ENCODE results near the gene CYP1A1. TPM values are rescaled to one million over a fixed set of nuclear protein-coding genes. Genes with fewer than 3 reads are reported as not detected.

Gene CYP1A1
- total and polyA plus RNA-seq, 9 of the 15 experiments (the other 6 are each of a cell fraction or from before 2014, with no cell fraction given), result 0.04 to 0.13 (median 0.05) TPM; not detected in 5

DNA sequence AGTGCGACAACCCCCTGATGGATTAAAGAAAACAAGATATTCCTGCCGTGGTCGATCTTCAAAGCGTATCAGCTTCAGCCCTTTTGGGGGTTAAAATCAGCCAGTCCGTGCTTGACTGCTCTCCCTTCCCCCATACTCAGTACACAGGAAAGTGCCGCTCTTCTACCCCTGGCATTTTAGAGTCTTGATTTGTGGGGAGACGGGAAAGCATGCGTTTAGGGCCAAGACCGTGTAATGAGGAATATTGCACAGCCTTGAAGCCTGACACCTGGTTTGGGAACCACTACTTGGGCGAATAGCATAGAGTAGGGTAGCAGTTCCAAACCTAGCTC is 29.0 kb downstream of the CYP1A1 start:
- no peak for FAIRE-seq
- 10% methylated on average over 10 of the region's 10 CpGs for WGBS (ENCODE audit: insufficient coverage, low coverage, missing lambda C conversion rate)
- TSS peak; percentile 98 for BruUV-seq (replicated peaks)

DNA sequence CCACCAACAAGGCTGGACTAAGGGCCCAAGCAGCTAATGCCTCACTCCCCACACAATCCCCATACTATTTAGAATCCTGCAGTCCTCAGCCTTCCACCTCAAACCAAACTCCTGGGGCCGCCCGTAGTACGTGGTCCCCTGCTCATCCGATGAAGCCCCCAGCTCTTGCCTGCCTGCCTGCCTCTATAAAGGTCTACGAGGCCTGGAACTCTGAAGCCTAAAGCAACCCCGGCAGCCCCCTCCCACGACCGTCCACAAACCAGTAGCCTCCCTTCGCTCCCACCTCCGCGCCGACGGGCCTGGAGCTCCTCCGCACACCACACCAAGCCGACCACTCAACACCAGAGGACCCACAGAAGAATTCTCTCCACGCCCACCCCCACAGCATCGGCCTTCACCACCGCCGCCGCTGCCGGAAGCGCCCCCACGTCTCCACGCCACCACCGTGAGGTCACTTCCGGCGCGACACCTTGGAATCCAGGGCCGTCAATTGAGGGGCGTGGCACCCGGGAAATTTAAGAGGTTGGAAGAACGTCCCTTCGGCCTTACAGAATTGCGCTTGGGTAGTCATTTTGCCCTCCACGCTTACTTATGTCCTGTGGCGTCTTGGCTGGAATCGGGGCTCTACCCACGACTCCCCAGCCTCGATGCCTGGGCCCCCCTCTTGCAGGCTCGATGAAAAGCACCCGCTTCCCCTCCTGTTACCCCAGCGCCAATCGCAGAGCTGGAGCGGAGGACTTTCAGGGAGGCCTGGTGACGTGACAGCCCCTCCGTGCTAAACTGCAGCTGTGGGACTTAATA is 29.5 kb downstream of the CYP1A1 start, which contains the start of gene EDC3:
Gene EDC3 (minus strand): TSS at position 428 of the 801 bp plus-strand sequence. CDS start 20,900 bp downstream, outside the sequence.
- Histone ChIP-seq H4K20me1 (replicated peaks; ENCODE audit: control insufficient read depth, insufficient read depth, low read length) (no peaks in the 10 kb centered on the region), H2AFZ (ENCODE audit: low read depth, low read length) (peak within 1 kb of the TSS; percentile 99), H3K9me1 (ENCODE audit: control insufficient read depth, insufficient read depth, low read length) (no peaks in the 10 kb centered on the region), H3K4me3 (peak within 1 kb of the TSS; percentile 95), H3K4me2 (ENCODE audit: insufficient read depth, low read length) (peak within 1 kb of the TSS; percentile 100), H3K79me2 (ENCODE audit: control insufficient read depth, insufficient read depth, low read length) (peaks cover 42% of the 10 kb centered on the region), H3K9ac (ENCODE audit: insufficient read depth in 1 of 2, low read depth in 2 of 2, low read length in 2 of 2) (peak within 1 kb of the TSS; percentile 93 to 94), H3K27me3 (ENCODE audit: control insufficient read depth in 2 of 2, insufficient read depth in 2 of 2, low read length in 2 of 2) (no peaks in the 10 kb centered on the region), H3K4me1 (replicated peaks in 1 of 2; ENCODE audit: control insufficient read depth in 2 of 2, insufficient read depth in 2 of 2, low read length in 2 of 2) (peaks cover 0 to 5% of the 10 kb centered on the region in 2 experiments; a peak in 2 of 5 replicates), H3K9me3 (replicated peaks; ENCODE audit: control insufficient read depth, insufficient read depth, low read depth, low read length) (no peaks in the 10 kb centered on the region), H3K27ac (ENCODE audit: extremely low read depth, low read depth, low read length) (peak within 1 kb of the TSS; percentile 83), H3K36me3 (ENCODE audit: control insufficient read depth, insufficient read depth, low read length) (no peaks in the 10 kb centered on the region; the same call in 2 of the 3 replicates)
- ChIA-PET CTCF (ENCODE audit: low intra/inter-chr PET ratio) (no interaction called here), POLR2A (interaction anchor here (0.6 to 1.5 kb wide), 5 partner anchors 21 to 659 kb away, joined by 3 to 4 read pairs (median 3); partner anchors contain the start of gene SEMA7A)
- ATAC-seq, result peak; percentile 96
- BruUV-seq (replicated peaks), result TSS peak; percentile 67
- in situ Hi-C loops (cut with MboI), result no loop called here
- intact Hi-C loops (cut with micrococcal nuclease), result no loop called here
- WGBS (ENCODE audit: insufficient coverage, low coverage, missing lambda C conversion rate), result under 1% methylated on average over 39 of the region's 46 CpGs
- DNase-seq (ENCODE audit: extremely low read depth in 1 of 4, low spot score in 3 of 4), result peak; percentile 89 to 92 (median 90)
- FAIRE-seq, result peak; percentile 89
- TF ChIP-seq KDM5B (IDR thresholded peaks at IDR 0.05; ENCODE audit: insufficient replicate concordance, low read depth, low read length) (peak; percentile 81), NR4A1 (CRISPR knock-in tag; IDR thresholded peaks at IDR 0.05) (no peak), NR4A1 (tag; IDR thresholded peaks at IDR 0.05) (no peak), HNRNPLL (IDR thresholded peaks at IDR 0.05; ENCODE audit: low read depth, low read length, poor library complexity, severe bottlenecking) (peak; percentile 34), ELF4 (CRISPR knock-in tag; IDR thresholded peaks at IDR 0.05) (peak; percentile 84), KLF13 (tag; IDR thresholded peaks at IDR 0.05; ENCODE audit: borderline replicate concordance, low read depth) (peak; percentile 99), SMARCA5 (IDR thresholded peaks at IDR 0.05) (no peak), ZNF77 (CRISPR knock-in tag; IDR thresholded peaks at IDR 0.05) (no peak), BHLHE40 (IDR thresholded peaks at IDR 0.05; ENCODE audit: low read length) (no peak)
- TF ChIP-seq, protein P1, sequence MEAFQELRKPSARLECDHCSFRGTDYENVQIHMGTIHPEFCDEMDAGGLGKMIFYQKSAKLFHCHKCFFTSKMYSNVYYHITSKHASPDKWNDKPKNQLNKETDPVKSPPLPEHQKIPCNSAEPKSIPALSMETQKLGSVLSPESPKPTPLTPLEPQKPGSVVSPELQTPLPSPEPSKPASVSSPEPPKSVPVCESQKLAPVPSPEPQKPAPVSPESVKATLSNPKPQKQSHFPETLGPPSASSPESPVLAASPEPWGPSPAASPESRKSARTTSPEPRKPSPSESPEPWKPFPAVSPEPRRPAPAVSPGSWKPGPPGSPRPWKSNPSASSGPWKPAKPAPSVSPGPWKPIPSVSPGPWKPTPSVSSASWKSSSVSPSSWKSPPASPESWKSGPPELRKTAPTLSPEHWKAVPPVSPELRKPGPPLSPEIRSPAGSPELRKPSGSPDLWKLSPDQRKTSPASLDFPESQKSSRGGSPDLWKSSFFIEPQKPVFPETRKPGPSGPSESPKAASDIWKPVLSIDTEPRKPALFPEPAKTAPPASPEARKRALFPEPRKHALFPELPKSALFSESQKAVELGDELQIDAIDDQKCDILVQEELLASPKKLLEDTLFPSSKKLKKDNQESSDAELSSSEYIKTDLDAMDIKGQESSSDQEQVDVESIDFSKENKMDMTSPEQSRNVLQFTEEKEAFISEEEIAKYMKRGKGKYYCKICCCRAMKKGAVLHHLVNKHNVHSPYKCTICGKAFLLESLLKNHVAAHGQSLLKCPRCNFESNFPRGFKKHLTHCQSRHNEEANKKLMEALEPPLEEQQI (IDR thresholded peaks at IDR 0.05), result no peak

More for the DNA sequence above, 29.0 kb downstream of the CYP1A1 start:
- ChIA-PET CTCF (ENCODE audit: low intra/inter-chr PET ratio) (no interaction called here), POLR2A (interaction anchor here (0.6 to 1.5 kb wide), 5 partner anchors 20 to 660 kb away, joined by 3 to 4 read pairs (median 3); partner anchors contain the start of gene SEMA7A)
- Histone ChIP-seq H3K4me3 (peak overlapping the region; percentile 95), H3K9ac (ENCODE audit: insufficient read depth in 1 of 2, low read depth in 2 of 2, low read length in 2 of 2) (peak overlapping the region; percentile 93 to 94), H3K27me3 (ENCODE audit: control insufficient read depth in 2 of 2, insufficient read depth in 2 of 2, low read length in 2 of 2) (no peaks in the 10 kb centered on the region), H3K4me2 (ENCODE audit: insufficient read depth, low read length) (peak overlapping the region; percentile 100), H3K9me1 (ENCODE audit: control insufficient read depth, insufficient read depth, low read length) (no peaks in the 10 kb centered on the region), H3K79me2 (ENCODE audit: control insufficient read depth, insufficient read depth, low read length) (peaks cover 37% of the 10 kb centered on the region), H3K27ac (ENCODE audit: extremely low read depth, low read depth, low read length) (peak overlapping the region; percentile 83), H2AFZ (ENCODE audit: low read depth, low read length) (peak overlapping the region; percentile 99), H3K4me1 (replicated peaks in 1 of 2; ENCODE audit: control insufficient read depth in 2 of 2, insufficient read depth in 2 of 2, low read length in 2 of 2) (peaks cover 0 to 5% of the 10 kb centered on the region in 2 experiments; a peak in 2 of 5 replicates), H4K20me1 (replicated peaks; ENCODE audit: control insufficient read depth, insufficient read depth, low read length) (no peaks in the 10 kb centered on the region), H3K9me3 (replicated peaks; ENCODE audit: control insufficient read depth, insufficient read depth, low read depth, low read length) (no peaks in the 10 kb centered on the region), H3K36me3 (ENCODE audit: control insufficient read depth, insufficient read depth, low read length) (no peaks in the 10 kb centered on the region)
- intact Hi-C loops (cut with micrococcal nuclease) (no loop called here), in situ Hi-C loops (cut with MboI) (no loop called here)
- DNase-seq (ENCODE audit: extremely low read depth in 1 of 4, low spot score in 3 of 4), result no peak
- peak; percentile 56 for ATAC-seq
- TF ChIP-seq ZNF146 (CRISPR knock-in tag; IDR thresholded peaks at IDR 0.05; ENCODE audit: unreplicated experiment), result peak; percentile 5
- no peak for TF ChIP-seq JUN (IDR thresholded peaks at IDR 0.05; ENCODE audit: borderline replicate concordance, low read depth, low read length)
- TF ChIP-seq JUN (CRISPR knock-in tag; IDR thresholded peaks at IDR 0.05; ENCODE audit: borderline replicate concordance), result 0 out of 2 replicates have a peak, but pooled peaks have one; percentile 5
- peak; percentile 22 for TF ChIP-seq SAP30 (IDR thresholded peaks at IDR 0.05; ENCODE audit: borderline replicate concordance, insufficient read depth, low read depth, low read length, poor library complexity, severe bottlenecking)
- TF ChIP-seq STAG1 (CRISPR knock-in tag; IDR thresholded peaks at IDR 0.05; ENCODE audit: borderline replicate concordance), result no peak
- no peak for TF ChIP-seq RBM15 (IDR thresholded peaks at IDR 0.05; ENCODE audit: insufficient read depth, low read length)
- 0 out of 2 replicates have a peak, but pooled peaks have one; percentile 10 for TF ChIP-seq L3MBTL2 (IDR thresholded peaks at IDR 0.05)
